Aorta (tissue), 5 donors: ENCODE results near the gene ERBB2. TPM values are rescaled to one million over a fixed set of nuclear protein-coding genes. Genes with fewer than 3 reads are reported as not detected.
A peak's percentile ranks its signal among the peaks of the same experiment; 100 is the strongest.
"Not testable (repeated sequence)": the region's sequence is repeated elsewhere in the genome, so short reads cannot be mapped to it uniquely, and the experiment has no call there.

Experiments
- ATAC-seq: fragments of 200-7000 bp; cut with Tn5 transposase; one replicate; pipeline ENCODE4 v1.9.1; 2022; ENCODE audit warnings: moderate library complexity; ENCODE audit not compliant: low FRiP score
- DNase-seq, 2 donors: peaks; one replicate each; pipeline ENCODE4 v3.0.0-alpha.2; 2020
- H3K27ac ChIP-seq, 2 donors: one replicate each; pipeline ENCODE4 v1.5.1; 2013; ENCODE audit warnings: low read length in 2 of 2, mild to moderate bottlenecking in 2 of 2, moderate library complexity in 2 of 2, control low read depth in 1 of 2, inconsistent platforms in 1 of 2, low read depth in 1 of 2
- H3K27me3 ChIP-seq, 2 donors: one replicate each; pipeline ENCODE4 v1.6.1; 2013; ENCODE audit warnings: control low read depth in 1 of 2, low read length in 1 of 2, mild to moderate bottlenecking in 1 of 2, moderate library complexity in 1 of 2; ENCODE audit not compliant: insufficient read depth in 2 of 2, control insufficient read depth in 1 of 2
- H3K36me3 ChIP-seq, 2 donors: one replicate each; pipeline ENCODE4 v1.6.1; 2013; ENCODE audit warnings: control low read depth in 1 of 2, low read length in 1 of 2, mild to moderate bottlenecking in 1 of 2; ENCODE audit not compliant: insufficient read depth in 2 of 2, control insufficient read depth in 1 of 2
- H3K4me1 ChIP-seq, 2 donors: one replicate each; pipeline ENCODE4 v1.6.1; 2013; ENCODE audit warnings: low read length in 2 of 2, control low read depth in 1 of 2, mild to moderate bottlenecking in 1 of 2, moderate library complexity in 1 of 2; ENCODE audit not compliant: insufficient read depth in 2 of 2, control insufficient read depth in 1 of 2
- H3K4me3 ChIP-seq, 2 donors: one replicate each; pipeline ENCODE4 v1.5.1; 2013; ENCODE audit warnings: low read length in 2 of 2, control low read depth in 1 of 2, mild to moderate bottlenecking in 1 of 2
- H3K9me3 ChIP-seq: one replicate; pipeline ENCODE4 v1.6.1; 2013; ENCODE audit warnings: mild to moderate bottlenecking, low read length; ENCODE audit not compliant: control insufficient read depth
- WGBS, 2 donors: extraction: QIAGEN DNeasy Blood & Tissue Kit; methylation state at CpG; one replicate each; pipeline ENCODE4 v1.1.7; 2013; 5-methylcytosine and 5-hydroxymethylcytosine counted together
- intact Hi-C, 2 donors: fragments of 100-400 bp; cut with DNase I; formaldehyde crosslinking; loops; one replicate each; pipeline versions ENCODE4 v1.14.2 to v1.15.0; 2022
- polyA plus RNA-seq, 2 donors: library from polyadenylated mRNA; stranded (reverse); fragments of 200-250 nt; gene quantifications; one replicate each; pipeline ENCODE4 v1.2.3, GENCODE V29; 2013
- total RNA-seq, 2 donors: library from RNA; stranded (reverse); fragmentation: NEBNext Ultra II Directional; extraction: Animal tissue kit (Norgen Biotek cat#: 25700); gene quantifications; one replicate each; pipeline ENCODE4 v1.2.1, GENCODE V29; 2021
- donor health status: healthy with polysubstance abuse.
- donor health status: Bipolar disorder and iron deficiency.
- donor health status: DM: no; HTN: no; CAD: no.
- donor health status: DM: no; HTN: no; CAD: no.
- donor health status: DM: yes; HTN: yes; CAD: no.

ERBB2 gene
- total and polyA plus RNA-seq, 4 donors = 22.7 to 74.0 (median 59.1) TPM

- Histone ChIP-seq H3K27ac (peak overlapping the region in 1 of 2 donors; percentile 9), H3K4me3 (no peak overlapping the region), H3K9me3 (no peaks in the 10 kb centered on the region), H3K36me3 (peaks cover 0 to 3% of the 10 kb centered on the region in 2 donors), H3K27me3 (no peaks in the 10 kb centered on the region), H3K4me1 (peaks cover 0 to 3% of the 10 kb centered on the region in 2 donors)
- 78 to 79% methylated on average over 5 of the region's 5 CpGs for WGBS, 2 donors
- DNase-seq = peak in 1 of 2 donors; percentile 30
- intact Hi-C loops = loop anchor here (5.0 kb wide), 1 partner anchor 37 kb away; the partner anchor contains the start of genes PNMT (in 2 of the 2) and TCAP (in 2 of the 2)
- no peak for ATAC-seq
Observed at GRCh38 chr17:39703913-39704312, 4.0 kb downstream of the ERBB2 start.

- Histone ChIP-seq H3K4me3 (no peak overlapping the region), H3K36me3 (peaks cover 0 to 3% of the 10 kb centered on the region in 2 donors), H3K27ac (peak overlapping the region; percentile 71 to 80), H3K4me1 (peaks cover 0 to 3% of the 10 kb centered on the region in 2 donors), H3K9me3 (no peaks in the 10 kb centered on the region), H3K27me3 (no peaks in the 10 kb centered on the region)
- 9 to 15% methylated on average over 11 of the region's 11 CpGs for WGBS, 2 donors
- DNase-seq = peak in 1 of 2 donors; percentile 75
- intact Hi-C loops = loop anchor here (5.0 kb wide), 1 partner anchor 38 kb away; the partner anchor contains the start of genes PNMT (in 2 of the 2) and TCAP (in 2 of the 2)
- peak; percentile 74 for ATAC-seq
Observed at GRCh38 chr17:39704821-39705551, 5.1 kb downstream of the ERBB2 start.

DNA sequence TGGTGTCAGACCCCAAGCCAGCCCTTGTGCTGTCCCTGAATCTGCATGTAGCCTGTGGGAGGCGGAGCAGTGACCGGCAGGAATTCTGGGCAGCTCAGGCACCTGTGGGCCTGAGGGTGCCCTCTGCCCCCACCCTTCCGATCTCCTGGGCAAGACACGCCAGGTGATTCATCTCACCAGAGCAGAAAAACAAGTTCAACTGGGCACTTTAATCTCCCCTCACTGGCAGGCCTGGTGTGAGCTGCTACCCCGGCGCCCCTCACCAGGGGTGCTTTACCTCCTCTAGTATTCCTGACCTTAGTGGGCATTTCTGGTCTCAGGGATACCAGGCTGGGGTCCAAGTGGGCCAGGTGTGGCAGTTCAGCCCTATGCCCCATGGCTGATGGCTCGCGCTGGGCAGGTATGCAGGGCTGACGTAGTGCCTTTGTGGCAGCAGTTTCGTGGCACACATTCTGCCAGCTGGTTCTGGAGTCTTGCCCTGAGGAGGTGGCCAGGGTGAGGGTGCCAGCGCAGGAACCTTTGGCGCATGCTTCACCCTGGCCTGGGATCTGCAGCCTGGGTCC, 6.0 kb downstream of the ERBB2 start:
- 13 to 15% methylated on average over 12 of the region's 12 CpGs for WGBS, 2 donors
- Histone ChIP-seq H3K9me3 (no peaks in the 10 kb centered on the region), H3K4me3 (no peak overlapping the region), H3K36me3 (peaks cover 0 to 3% of the 10 kb centered on the region in 2 donors), H3K4me1 (peaks cover 0 to 3% of the 10 kb centered on the region in 2 donors), H3K27me3 (no peaks in the 10 kb centered on the region), H3K27ac (peak overlapping the region; percentile 71 to 80)
- intact Hi-C loops = no loop called here
- DNase-seq (peak in 1 of 2 donors; percentile 59), ATAC-seq (peak; percentile 35)

GRCh38 chr17:39706383-39706782, 6.5 kb downstream of the ERBB2 start:
- no peaks in the 10 kb centered on the region for H3K27me3 ChIP-seq
- no peak overlapping the region for H3K4me3 ChIP-seq
- WGBS, 2 donors = 7 to 16% methylated on average over 8 of the region's 8 CpGs
- no peak for ATAC-seq
- H3K27ac ChIP-seq = peak overlapping the region in 1 of 2 donors; percentile 32
- peaks cover 0 to 3% of the 10 kb centered on the region in 2 donors for H3K36me3 ChIP-seq
- intact Hi-C loops = no loop called here
- no peaks in the 10 kb centered on the region for H3K9me3 ChIP-seq
- DNase-seq = no peak
- H3K4me1 ChIP-seq = peaks cover 0 to 3% of the 10 kb centered on the region in 2 donors

DNA sequence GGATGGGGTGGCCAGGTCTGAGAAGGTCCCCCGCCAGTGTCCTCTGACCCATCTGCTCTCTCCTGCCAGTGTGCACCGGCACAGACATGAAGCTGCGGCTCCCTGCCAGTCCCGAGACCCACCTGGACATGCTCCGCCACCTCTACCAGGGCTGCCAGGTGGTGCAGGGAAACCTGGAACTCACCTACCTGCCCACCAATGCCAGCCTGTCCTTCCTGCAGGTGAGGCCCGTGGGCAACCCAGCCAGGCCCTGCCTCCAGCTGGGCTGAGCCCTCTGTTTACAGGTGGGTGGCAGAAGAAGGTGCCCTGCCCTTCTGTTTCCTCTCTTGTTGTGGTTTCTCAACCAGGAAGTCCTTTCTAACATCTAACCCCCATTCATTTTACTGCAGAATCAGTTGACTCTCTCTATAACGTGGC, 7.1 kb downstream of the ERBB2 start:
- DNase-seq (peak in 1 of 2 donors; percentile 21), ATAC-seq (no peak)
- intact Hi-C loops = no loop called here
- Histone ChIP-seq H3K9me3 (no peaks in the 10 kb centered on the region), H3K36me3 (peaks cover 0 to 6% of the 10 kb centered on the region in 2 donors), H3K27ac (peak overlapping the region in 1 of 2 donors; percentile 32), H3K27me3 (no peaks in the 10 kb centered on the region), H3K4me3 (no peak overlapping the region), H3K4me1 (peaks cover 0 to 3% of the 10 kb centered on the region in 2 donors)
- 74 to 78% methylated on average over 7 of the region's 7 CpGs for WGBS, 2 donors

DNA sequence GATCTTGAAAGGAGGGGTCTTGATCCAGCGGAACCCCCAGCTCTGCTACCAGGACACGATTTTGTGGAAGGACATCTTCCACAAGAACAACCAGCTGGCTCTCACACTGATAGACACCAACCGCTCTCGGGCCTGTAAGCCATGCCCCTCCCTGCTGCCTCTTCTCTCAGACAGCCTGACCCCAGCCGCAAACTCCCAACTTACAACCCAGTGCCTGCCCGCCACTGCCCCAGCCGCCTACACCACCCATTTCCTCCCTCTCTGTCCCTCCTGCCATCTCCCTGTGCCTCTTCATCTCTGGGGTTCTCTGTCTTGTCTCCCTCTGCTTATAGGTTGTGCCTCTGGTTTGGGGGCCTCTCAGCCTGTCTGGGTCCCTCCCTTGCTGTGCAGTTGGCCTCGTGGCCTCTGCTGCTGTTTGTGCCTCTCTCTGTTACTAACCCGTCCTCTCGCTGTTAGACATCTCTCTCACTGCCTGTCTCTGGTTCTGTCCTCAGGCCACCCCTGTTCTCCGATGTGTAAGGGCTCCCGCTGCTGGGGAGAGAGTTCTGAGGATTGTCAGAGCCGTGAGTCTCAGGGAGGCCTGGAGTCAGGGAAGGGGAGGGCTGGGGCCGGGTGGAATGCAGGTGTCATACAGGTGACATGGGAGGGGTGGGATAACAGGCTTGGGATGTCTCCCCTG, 9.6 kb downstream of the ERBB2 start:
- Histone ChIP-seq H3K27me3 (no peaks in the 10 kb centered on the region), H3K4me1 (peaks cover 0 to 3% of the 10 kb centered on the region in 2 donors), H3K36me3 (peaks cover 3 to 6% of the 10 kb centered on the region in 2 donors), H3K27ac (no peak overlapping the region), H3K9me3 (no peaks in the 10 kb centered on the region), H3K4me3 (no peak overlapping the region)
- intact Hi-C loops = no loop called here
- 81 to 87% methylated on average over 13 to 14 of the region's 14 CpGs for WGBS, 2 donors
- no peak for DNase-seq
- no peak for ATAC-seq

- no peak for ATAC-seq
- Histone ChIP-seq H3K4me1 (no peaks in the 10 kb centered on the region), H3K27ac (no peak overlapping the region), H3K27me3 (no peaks in the 10 kb centered on the region), H3K4me3 (no peak overlapping the region), H3K9me3 (no peaks in the 10 kb centered on the region), H3K36me3 (peaks cover 3 to 6% of the 10 kb centered on the region in 2 donors)
- DNase-seq = no peak
- whole genome bisulfite sequencing, 2 donors = 85% methylated on average over 20 of the region's 20 CpGs
- intact Hi-C loops = no loop called here
Observed at GRCh38 chr17:39709998-39710964, 10.4 kb downstream of the ERBB2 start.

GRCh38 chr17:39711071-39711470, 11.2 kb downstream of the ERBB2 start:
- H3K9me3 ChIP-seq, H3K27me3 ChIP-seq, H3K36me3 ChIP-seq, DNase-seq, intact Hi-C loops, H3K27ac ChIP-seq, ATAC-seq, H3K4me3 ChIP-seq, H3K4me1 ChIP-seq: not testable (repeated sequence)
- 67 to 73% methylated on average over 11 of the region's 11 CpGs for WGBS, 2 donors
